Erythroblast (primary cell): Measurements from ENCODE around the gene PLA2G2E.

ENCODE experiments used
- DNase-seq, 2 experiments: peaks; one replicate each; lab custom pipeline; 2025; lab: John Stamatoyannopoulos, UW
- GATA1 ChIP-seq: IDR thresholded peaks from 2 replicates; pipeline ENCODE4 v1.6.1; 2011; ENCODE audit warnings: low read depth, mild to moderate bottlenecking, control low read depth, low read length, moderate library complexity
- POLR2A ChIP-seq: IDR thresholded peaks from 2 replicates; pipeline ENCODE4 v1.6.1; 2011; ENCODE audit warnings: mild to moderate bottlenecking, low read length

PLA2G2E gene

DNA sequence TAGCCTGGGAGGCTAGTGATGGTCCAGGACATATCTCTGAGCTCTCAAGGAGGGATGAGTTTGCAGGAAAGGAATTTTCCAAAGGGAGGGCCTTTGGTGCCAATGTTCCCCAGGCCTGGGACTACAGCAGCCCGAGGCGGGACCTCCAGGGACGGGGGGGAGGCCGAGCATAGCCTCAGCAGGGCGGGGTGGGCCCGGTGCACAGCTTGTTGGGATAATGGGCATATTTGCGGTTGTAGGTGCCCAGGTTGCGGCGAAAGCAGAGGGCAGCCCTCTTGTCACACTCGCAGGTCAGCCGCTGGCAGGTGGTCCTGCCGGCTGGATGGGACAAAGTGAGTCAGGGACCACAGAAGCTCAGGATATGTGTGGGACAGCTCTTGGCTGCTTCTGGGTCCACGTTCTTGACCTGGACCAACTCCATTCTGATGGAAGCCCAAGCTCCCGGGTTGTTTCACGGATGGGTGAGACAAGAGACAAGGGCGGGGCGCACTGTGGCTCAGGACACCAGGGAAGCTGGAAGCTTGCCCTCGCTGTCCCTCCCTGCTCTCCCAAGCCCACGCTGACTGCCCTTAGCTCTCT, 3.2 kb downstream of the PLA2G2E start:
- DNase-seq = no peak
- TF ChIP-seq GATA1 (no peak), POLR2A (no peak)

DNA sequence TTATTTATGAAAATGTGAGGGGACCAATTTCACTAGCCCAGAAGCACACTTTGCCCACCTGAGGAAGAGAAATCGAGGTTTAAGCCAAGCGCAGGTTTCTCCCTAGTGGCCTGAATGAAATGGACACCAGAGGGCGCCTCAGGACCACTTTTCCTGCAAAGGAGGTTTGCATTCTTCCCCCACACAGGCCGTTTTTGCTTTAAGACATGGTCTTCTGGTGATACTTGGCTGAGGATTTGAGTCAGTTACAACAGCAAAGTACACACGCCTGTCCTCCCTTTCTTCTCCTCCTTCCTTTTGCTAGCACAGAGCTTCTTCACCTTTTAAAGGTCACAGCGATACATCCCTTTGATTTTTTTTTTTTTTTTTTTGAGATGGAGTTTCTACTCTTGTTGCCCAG, 5.4 kb downstream of the PLA2G2E start:
- TF ChIP-seq GATA1 (no peak), POLR2A (no peak)
- peak; percentile 72 to 87 for DNase-seq

DNA sequence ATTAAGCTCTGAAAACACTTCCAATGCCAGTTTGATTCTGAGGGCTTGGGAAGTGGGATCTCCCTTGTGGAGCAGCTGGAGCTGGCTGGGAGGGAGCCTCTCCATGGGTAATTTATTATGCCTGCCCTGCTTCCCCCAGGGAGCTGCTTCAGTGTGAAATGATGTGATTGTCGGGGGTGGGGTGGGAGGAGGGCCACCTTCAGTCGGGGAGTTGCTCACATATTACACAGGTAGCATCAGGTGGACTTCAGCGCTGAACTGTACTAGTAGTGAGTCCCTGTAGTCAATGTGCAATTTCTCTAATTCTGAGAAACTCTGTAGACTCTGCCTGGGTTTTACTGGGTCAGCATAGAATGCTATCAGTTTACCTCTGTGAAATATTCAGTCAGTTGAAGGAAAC, 12.8 kb downstream of the PLA2G2E start:
- TF ChIP-seq GATA1 (no peak), POLR2A (no peak)
- no peak for DNase-seq

DNA sequence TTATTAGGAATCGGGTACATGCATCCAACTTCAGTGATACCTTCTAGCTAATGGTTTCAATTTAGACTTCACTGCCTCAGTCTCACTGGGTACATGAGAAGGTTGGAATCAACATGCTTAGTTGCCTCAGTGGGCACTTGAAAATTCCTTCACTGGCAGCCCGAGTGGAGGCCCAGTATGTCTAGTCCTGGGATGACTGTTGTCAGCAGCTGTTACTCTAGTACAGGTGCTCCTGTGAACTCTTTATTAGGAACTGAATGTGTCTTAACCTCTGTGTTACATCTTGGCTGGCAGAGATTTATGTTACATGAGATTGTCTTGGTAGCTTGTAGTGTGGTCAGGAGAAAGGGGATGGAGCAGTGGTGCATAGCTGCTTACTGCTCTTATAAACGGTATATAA, 13.4 kb downstream of the PLA2G2E start:
- TF ChIP-seq GATA1 (no peak), POLR2A (no peak)
- no peak for DNase-seq

DNA sequence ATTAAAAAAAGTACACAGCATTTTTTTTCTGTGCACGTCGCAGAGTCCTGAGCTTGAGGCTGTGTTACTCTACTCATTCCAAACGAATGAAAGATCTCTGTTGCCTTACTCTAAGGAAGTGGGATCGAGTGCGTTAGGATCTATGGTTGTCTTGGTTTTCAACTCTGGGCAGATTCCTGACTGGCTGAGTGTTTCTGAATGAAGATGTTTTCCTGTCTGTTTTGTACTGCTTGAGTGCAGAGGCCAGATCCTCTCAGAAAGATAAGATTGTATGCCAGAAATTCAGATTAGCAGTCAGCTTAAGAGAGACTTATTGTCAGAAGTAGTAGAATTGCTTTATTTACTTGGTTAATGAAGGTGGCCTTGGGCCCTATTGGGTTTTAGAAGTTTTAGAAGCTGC, 14.0 kb downstream of the PLA2G2E start:
- TF ChIP-seq GATA1 (no peak), POLR2A (no peak)

DNA sequence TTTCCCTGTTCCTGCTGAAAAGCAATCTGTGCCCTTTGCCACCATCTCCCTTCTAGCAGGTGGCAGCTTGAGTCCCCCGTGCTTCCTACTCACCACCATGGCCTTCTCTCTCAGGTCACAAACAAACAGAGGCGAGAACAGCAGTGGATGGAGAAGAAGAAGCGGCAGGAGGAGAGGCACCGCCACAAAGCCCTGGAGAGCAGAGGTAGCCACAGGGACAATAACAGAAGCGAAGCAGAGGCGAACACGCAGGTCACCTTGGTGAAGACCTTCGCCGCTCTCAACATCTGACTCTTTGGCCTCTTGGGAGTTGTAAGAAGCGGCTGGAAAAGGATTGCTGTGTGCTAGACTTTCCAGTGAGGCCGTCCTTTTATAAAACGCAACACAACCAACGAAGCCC, 16.0 kb downstream of the PLA2G2E start:
- no peak for TF ChIP-seq POLR2A
- no peak for TF ChIP-seq GATA1

More for the DNA sequence above, 14.0 kb downstream of the PLA2G2E start:
- no peak for DNase-seq

DNA sequence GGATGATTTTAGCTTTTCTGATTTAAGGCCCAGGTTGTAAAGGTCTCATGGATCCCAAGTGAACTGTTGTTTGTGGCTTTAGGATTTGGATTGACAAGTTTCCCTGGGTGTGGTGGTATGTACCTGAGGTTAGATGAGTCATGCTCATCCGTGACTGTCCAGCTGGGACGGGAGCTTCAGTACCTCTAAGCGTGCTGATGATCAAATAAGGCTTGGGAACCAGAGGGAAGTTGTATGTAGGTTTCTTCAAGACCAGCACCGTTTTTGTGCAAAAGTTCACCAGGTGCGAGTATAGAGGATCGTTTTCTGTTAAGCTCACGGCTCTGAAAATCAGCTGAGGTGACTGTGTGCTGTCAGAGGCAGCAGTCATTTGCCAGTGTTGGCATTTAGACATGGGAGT, 19.8 kb downstream of the PLA2G2E start:
- TF ChIP-seq GATA1 (no peak), POLR2A (no peak)
- no peak for DNase-seq

More for the DNA sequence above, 16.0 kb downstream of the PLA2G2E start:
- DNase-seq = no peak

DNA sequence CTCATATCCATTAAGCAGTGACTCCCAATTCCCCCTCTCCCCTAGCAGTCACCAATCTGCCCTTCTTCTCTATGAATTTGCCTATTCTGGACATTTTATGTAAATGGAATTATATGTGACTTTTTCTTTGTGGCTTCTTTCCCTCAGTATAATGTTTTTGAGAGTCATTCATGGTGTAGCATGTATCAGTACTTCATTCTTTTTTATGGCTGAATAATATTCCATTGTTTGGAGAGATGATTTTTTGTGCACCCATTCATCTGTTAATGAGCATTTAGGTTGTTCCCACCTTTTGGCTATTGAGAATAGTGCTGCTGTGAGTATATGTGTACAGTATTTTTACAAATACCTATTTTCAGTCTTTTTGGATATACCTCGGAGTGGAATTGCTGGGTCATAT, 21.8 kb downstream of the PLA2G2E start:
- no peak for TF ChIP-seq GATA1
- TF ChIP-seq POLR2A = no peak
- DNase-seq = no peak

DNA sequence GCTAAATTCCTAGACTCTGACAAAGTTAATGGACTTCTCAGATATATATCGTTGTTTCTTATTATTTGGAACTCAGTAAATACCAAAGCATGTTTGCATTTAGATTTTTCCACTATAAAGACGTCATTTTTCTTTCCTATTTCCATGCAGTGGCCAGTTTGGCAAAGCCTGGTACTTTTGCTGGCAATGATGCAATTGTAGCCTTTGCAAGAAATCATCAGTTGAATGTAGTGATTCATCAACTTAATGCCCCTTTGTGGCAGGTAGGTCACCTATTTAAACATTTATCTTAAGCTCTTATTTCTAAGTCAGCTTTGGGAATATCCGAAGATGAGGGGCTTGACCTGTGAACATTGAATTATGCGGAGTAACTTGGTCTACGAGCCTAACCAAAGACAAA, 29.2 kb downstream of the PLA2G2E start:
- no peak for DNase-seq
- no peak for TF ChIP-seq POLR2A
- TF ChIP-seq GATA1 = no peak

DNA sequence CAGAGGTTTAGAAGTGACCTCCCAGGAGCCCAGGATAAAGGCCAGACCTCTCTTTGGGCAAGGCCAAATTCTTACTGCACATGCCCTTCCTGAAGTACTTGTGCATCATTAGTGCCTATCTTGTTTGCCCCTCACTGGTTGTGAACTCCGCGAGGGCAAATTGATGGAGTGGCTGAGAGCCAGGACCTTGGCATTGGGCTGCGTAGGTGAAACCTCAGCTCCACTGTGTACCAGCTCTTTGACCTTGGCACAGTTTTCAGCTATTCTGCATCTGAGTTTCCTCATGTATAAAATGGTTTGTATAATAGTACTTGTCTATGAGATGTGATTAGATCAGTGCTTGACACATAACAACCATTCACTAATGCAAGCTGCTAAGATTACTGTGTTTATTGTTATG, 29.7 kb downstream of the PLA2G2E start:
- DNase-seq = no peak
- no peak for TF ChIP-seq GATA1
- TF ChIP-seq POLR2A = no peak

DNA sequence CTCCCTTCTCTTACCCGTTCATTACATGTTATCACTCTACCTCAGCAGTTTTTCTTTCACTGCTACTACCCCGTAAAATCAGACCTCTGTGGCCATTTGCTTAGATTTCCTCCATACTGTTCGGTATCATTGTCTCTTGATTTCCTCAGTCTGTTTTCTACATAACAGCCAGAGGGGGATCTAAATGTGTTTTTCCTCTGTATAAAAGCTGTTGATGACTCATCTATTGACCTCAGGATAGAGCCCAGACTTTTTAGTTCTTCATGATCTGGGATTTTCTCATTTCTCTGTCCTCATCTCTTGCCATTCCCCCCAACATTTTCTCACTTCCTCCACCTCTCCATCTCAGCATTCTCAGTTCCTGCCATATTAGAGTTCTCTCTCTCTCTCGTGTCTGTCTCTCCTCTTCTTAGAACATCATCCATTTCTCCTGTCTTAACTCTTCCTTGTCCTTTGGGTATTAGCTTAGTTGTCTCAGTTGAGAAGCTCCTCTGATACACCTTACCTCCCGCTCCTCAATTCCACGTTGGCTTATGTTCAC, 30.7 kb downstream of the PLA2G2E start:
- DNase-seq = no peak
- TF ChIP-seq GATA1 = no peak
- no peak for TF ChIP-seq POLR2A

DNA sequence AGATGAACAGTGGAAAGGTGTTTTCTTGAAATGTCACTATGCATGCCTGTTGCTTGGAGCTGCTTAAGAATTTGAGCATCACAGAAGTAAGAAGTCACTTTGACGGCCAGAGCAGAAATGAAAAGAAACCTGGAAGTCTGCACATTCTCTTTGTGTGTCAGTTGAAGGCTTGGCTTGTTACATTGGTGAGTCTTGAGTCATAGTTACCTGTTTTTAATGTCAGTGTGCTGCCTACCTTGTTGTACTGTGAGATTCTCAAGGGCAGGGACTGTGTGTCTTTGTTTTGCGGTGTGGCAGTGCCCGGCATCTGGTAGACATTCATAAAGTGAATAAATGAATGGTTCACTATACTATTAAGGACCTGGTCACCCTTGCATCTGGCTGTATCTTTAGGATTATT, 31.3 kb downstream of the PLA2G2E start:
- no peak for TF ChIP-seq GATA1
- no peak for TF ChIP-seq POLR2A
- DNase-seq = no peak

DNA sequence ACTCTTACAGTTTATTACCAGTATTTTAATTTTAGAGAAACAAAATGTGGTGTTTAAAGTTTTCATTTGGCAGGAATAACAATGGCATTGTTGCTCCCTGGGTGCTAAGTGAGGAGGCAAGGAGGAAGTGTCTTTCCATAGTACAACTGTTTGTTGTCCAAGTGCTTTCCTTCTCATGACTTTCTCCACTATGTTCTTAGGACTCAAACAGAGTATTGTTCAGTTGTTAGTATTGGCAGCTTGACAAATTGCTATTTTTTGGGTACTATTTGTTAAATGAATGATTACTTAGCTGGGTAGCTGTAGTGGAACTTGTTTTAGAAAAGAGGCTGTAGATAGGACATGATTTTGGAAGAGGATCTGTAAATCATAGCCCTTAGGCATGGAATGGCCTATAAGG, 33.8 kb downstream of the PLA2G2E start:
- TF ChIP-seq GATA1 (no peak), POLR2A (no peak)
- no peak for DNase-seq

DNA sequence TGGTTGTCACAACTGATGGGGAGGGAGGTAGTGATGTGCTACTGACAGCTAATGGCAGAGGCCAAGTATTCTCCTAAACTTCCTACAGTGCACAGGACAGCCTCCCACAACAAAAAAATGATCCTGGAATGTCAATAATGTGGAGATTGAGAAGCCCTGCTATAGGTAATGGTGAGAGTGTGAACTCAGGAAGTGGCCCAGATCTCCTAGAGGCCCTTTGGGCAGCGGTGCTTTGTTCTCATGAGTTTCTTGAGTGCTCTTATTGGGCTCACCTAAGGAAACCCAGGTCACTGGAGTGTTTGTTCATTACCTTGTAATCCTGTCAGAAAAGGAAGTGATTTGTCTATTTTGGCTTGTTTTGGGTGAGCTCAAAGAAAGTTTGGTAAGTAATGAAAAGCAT, 35.3 kb downstream of the PLA2G2E start:
- no peak for DNase-seq
- no peak for TF ChIP-seq GATA1

DNA sequence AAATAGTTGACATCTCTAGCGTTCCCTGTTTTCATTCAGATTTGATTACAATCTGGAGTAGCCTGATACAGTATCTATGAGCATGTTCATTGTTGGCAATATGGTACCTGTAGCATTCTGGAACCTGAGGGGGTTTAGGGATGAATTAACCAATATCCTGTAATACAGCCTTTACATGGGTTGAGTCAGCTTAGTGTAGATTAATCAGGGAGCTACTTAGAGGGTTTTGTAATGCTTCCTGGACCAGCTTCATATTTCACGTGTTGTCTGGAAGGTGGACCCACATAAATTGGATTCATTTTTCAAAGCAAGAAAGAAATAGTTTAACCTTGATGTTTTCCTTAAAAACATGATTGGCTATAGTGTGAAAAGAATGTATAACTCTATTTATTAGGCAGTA, 37.6 kb downstream of the PLA2G2E start:
- no peak for DNase-seq
- TF ChIP-seq POLR2A = no peak
- no peak for TF ChIP-seq GATA1
